ENCODE data around the gene DDX49.

DNA sequence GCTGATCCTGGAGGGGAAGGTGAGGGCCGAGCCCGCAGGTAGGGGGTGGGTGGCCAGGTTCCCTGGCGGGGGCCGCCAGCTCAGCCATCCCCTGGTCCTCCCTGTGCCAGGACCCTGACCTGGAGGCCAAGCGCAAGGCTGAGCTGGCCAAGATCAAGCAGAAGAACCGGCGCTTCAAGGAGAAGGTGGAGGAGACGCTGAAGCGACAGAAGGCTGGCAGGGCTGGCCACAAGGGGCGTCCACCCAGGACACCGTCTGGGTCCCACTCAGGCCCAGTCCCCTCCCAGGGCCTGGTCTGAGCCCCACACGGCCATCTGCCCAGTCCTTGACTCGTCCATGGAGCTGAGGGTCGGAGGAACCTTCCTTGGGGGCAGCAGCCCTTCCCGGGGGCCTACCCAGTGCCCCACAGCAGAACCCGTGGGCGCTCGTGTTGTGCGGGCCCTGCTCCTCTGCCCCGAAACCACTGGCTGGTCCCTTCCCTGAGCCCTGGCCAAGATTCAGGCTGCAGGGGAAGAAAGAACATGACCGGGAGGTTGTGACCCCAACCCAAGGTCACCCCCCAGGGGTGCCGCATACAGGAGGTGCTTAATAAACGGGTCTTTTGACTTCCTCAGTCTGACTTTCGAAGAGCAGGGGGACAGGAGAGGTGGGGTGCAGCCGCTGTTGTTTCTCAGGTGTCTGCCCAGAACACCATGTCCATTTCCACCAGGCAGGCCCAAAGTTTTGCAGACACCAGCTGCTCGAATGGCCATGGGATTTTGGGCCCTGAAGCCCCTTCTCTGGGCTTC lies 8.7 kb downstream of the DDX49 start:
- TF ChIP-seq CTCF (IDR thresholded peaks at IDR 0.05) (no peak), POLR2A (IDR thresholded peaks at IDR 0.05) (no peak)

Measured in stomach (tissue), 4 donors.